ENCODE results near the gene CXCR2.

CXCR2 gene

GRCh38 chr2:218125626-218126080, at the start of gene CXCR2:
TSS of gene CXCR2 (plus strand) at chr2:218126028. CDS start at chr2:218134802, 8,774 bp downstream.
- Histone ChIP-seq H3K36me3 (ENCODE audit: control insufficient read depth in 1 of 2, insufficient read depth in 2 of 2, low read length in 2 of 2) (no peaks in the 10 kb centered on the region), H3K4me3 (ENCODE audit: low read depth in 1 of 2, low read length in 2 of 2) (no peak within 1 kb of the TSS), H3K27me3 (ENCODE audit: control insufficient read depth in 1 of 2, insufficient read depth in 2 of 2, low read length in 2 of 2) (peaks cover 0 to 5% of the 10 kb centered on the region in 2 donors), H3K9me3 (ENCODE audit: control insufficient read depth in 1 of 2, low read length in 2 of 2) (peaks cover 0 to 5% of the 10 kb centered on the region in 2 donors), H3K9ac (ENCODE audit: low read depth in 1 of 2, low read length in 2 of 2) (no peak within 1 kb of the TSS), H3K27ac (ENCODE audit: low read depth, low read length) (no peak within 1 kb of the TSS), H3K4me1 (ENCODE audit: control insufficient read depth in 1 of 2, insufficient read depth in 2 of 2, low read length in 2 of 2) (no peaks in the 10 kb centered on the region)

DNA sequence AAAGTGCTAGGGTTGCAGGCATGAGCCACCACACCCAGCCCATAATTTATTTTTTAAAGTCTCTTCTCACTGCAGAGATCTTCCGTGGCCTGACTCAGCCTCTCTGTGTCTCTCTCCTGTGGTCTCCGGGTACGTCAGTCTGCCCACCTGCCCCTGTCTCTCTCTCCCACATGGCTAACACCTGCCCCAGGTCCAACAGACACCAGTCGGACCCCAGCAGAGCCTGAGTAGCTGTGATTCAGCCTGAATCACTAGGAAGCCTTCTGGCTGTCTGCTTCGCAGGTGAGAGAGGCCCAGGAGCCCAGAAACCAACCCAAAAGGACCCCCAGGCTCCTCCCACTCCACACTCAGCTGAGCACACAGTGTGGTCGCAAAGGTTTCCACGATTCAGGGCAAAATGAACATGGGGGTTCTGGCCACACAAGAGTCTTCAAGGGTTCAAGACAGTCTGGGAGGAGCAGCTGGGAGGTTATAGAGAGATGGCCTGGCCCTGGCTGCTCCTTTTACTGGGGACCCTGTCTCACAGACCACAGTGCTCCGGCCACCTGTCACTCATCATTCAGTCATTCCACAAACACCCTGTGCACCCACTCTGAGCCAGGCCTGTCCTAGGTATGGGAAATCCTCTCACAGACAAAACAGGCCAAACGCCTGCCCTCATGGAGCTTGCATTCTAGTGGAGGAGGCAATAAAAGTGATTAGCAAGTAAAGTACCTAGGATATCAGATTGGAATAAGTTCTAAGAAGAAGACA, 48.2 kb upstream of the CXCR2 start:
- no peaks in the 10 kb centered on the region for H3K36me3 ChIP-seq (ENCODE audit: control insufficient read depth in 1 of 2, insufficient read depth in 2 of 2, low read length in 2 of 2)
- no peaks in the 10 kb centered on the region for H3K27me3 ChIP-seq (ENCODE audit: control insufficient read depth in 1 of 2, insufficient read depth in 2 of 2, low read length in 2 of 2)
- no peaks in the 10 kb centered on the region for H3K9me3 ChIP-seq (ENCODE audit: control insufficient read depth in 1 of 2, low read length in 2 of 2)
- no peak overlapping the region for H3K9ac ChIP-seq (ENCODE audit: low read depth in 1 of 2, low read length in 2 of 2)
- no peaks in the 10 kb centered on the region for H3K4me1 ChIP-seq (ENCODE audit: control insufficient read depth in 1 of 2, insufficient read depth in 2 of 2, low read length in 2 of 2)
- H3K27ac ChIP-seq (ENCODE audit: low read depth, low read length), result no peak overlapping the region
- H3K4me3 ChIP-seq (ENCODE audit: low read depth in 1 of 2, low read length in 2 of 2), result no peak overlapping the region

GRCh38 chr2:218079943-218080913, 45.6 kb upstream of the CXCR2 start:
- no peak overlapping the region for H3K4me3 ChIP-seq (ENCODE audit: low read depth in 1 of 2, low read length in 2 of 2)
- H3K36me3 ChIP-seq (ENCODE audit: control insufficient read depth in 1 of 2, insufficient read depth in 2 of 2, low read length in 2 of 2), result no peaks in the 10 kb centered on the region
- no peaks in the 10 kb centered on the region for H3K4me1 ChIP-seq (ENCODE audit: control insufficient read depth in 1 of 2, insufficient read depth in 2 of 2, low read length in 2 of 2)
- no peak overlapping the region for H3K27ac ChIP-seq (ENCODE audit: low read depth, low read length)
- H3K27me3 ChIP-seq (ENCODE audit: control insufficient read depth in 1 of 2, insufficient read depth in 2 of 2, low read length in 2 of 2), result no peaks in the 10 kb centered on the region
- H3K9me3 ChIP-seq (ENCODE audit: control insufficient read depth in 1 of 2, low read length in 2 of 2), result no peaks in the 10 kb centered on the region
- no peak overlapping the region for H3K9ac ChIP-seq (ENCODE audit: low read depth in 1 of 2, low read length in 2 of 2)

DNA sequence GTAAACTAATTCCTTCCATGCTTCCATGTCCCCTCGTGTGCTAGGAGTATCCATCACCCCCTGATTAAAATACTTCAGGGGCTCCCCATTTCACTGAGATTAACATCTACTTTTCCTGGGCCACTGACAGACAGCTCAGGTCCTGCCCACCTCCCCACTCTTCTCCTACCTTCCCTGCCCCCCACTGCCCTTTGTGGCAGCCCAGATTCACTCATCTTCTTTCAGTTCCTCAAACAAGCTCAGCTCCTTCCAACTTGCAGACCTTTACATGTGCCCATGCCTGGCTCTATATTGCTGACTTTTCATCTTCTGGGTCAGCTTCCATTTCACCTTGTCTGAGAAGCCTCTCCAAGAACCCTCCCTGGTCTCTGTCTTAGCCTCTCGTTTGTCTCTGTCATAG, 44.8 kb upstream of the CXCR2 start:
- H3K4me3 ChIP-seq (ENCODE audit: low read depth in 1 of 2, low read length in 2 of 2), result no peak overlapping the region
- no peaks in the 10 kb centered on the region for H3K27me3 ChIP-seq (ENCODE audit: control insufficient read depth in 1 of 2, insufficient read depth in 2 of 2, low read length in 2 of 2)
- no peaks in the 10 kb centered on the region for H3K9me3 ChIP-seq (ENCODE audit: control insufficient read depth in 1 of 2, low read length in 2 of 2)
- no peaks in the 10 kb centered on the region for H3K36me3 ChIP-seq (ENCODE audit: control insufficient read depth in 1 of 2, insufficient read depth in 2 of 2, low read length in 2 of 2)
- no peaks in the 10 kb centered on the region for H3K4me1 ChIP-seq (ENCODE audit: control insufficient read depth in 1 of 2, insufficient read depth in 2 of 2, low read length in 2 of 2)
- no peak overlapping the region for H3K27ac ChIP-seq (ENCODE audit: low read depth, low read length)
- no peak overlapping the region for H3K9ac ChIP-seq (ENCODE audit: low read depth in 1 of 2, low read length in 2 of 2)

- no peaks in the 10 kb centered on the region for H3K36me3 ChIP-seq (ENCODE audit: control insufficient read depth in 1 of 2, insufficient read depth in 2 of 2, low read length in 2 of 2)
- H3K27ac ChIP-seq (ENCODE audit: low read depth, low read length), result no peak overlapping the region
- no peaks in the 10 kb centered on the region for H3K4me1 ChIP-seq (ENCODE audit: control insufficient read depth in 1 of 2, insufficient read depth in 2 of 2, low read length in 2 of 2)
- H3K9ac ChIP-seq (ENCODE audit: low read depth in 1 of 2, low read length in 2 of 2), result no peak overlapping the region
- no peaks in the 10 kb centered on the region for H3K27me3 ChIP-seq (ENCODE audit: control insufficient read depth in 1 of 2, insufficient read depth in 2 of 2, low read length in 2 of 2)
- no peak overlapping the region for H3K4me3 ChIP-seq (ENCODE audit: low read depth in 1 of 2, low read length in 2 of 2)
- H3K9me3 ChIP-seq (ENCODE audit: control insufficient read depth in 1 of 2, low read length in 2 of 2), result peaks cover 5 to 6% of the 10 kb centered on the region in 2 donors
Observed at GRCh38 chr2:218081695-218082094, 44.1 kb upstream of the CXCR2 start.

DNA sequence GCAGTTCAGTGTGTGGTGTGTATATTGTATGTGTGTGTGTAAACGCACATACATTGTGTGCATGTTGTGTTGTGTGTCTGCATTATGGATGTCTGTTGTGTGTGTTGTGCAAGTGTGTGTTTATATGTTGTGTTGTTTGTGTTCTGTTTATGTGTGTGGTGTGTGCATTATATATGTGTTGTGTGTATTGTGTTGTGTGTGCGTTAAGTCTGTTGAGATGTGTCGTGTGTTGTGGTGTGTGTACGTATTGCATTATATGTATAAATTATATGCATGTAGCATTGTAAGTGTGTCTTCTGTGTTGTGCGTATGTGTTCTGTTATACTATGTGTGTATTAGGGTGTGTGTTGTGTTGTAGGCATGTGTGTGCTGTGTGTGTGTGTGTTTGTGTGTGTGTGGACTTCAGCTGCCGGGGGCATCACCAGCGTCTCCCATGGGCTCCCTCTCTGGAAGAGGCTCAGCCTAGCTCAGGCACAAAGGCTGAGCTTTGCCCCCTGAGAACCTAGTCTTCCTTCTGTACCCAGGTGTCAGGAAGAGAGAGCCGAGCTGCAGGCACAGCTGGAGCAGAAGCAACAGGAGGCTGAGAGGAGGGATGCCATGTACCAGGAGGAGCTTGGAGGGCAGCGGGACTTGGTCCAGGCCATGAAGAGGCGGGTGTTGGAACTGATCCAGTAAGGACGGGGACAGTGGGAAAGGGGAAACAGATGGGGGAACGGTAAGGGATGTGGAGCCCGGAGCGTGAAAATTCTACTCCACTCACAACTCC, 43.1 kb upstream of the CXCR2 start:
- H3K9me3 ChIP-seq (ENCODE audit: control insufficient read depth in 1 of 2, low read length in 2 of 2), result peaks cover 5 to 7% of the 10 kb centered on the region in 2 donors
- no peaks in the 10 kb centered on the region for H3K4me1 ChIP-seq (ENCODE audit: control insufficient read depth in 1 of 2, insufficient read depth in 2 of 2, low read length in 2 of 2)
- no peak overlapping the region for H3K4me3 ChIP-seq (ENCODE audit: low read depth in 1 of 2, low read length in 2 of 2)
- no peak overlapping the region for H3K9ac ChIP-seq (ENCODE audit: low read depth in 1 of 2, low read length in 2 of 2)
- H3K27ac ChIP-seq (ENCODE audit: low read depth, low read length), result no peak overlapping the region
- H3K27me3 ChIP-seq (ENCODE audit: control insufficient read depth in 1 of 2, insufficient read depth in 2 of 2, low read length in 2 of 2), result no peaks in the 10 kb centered on the region
- H3K36me3 ChIP-seq (ENCODE audit: control insufficient read depth in 1 of 2, insufficient read depth in 2 of 2, low read length in 2 of 2), result no peaks in the 10 kb centered on the region

- Histone ChIP-seq H3K4me1 (ENCODE audit: control insufficient read depth in 1 of 2, insufficient read depth in 2 of 2, low read length in 2 of 2) (no peaks in the 10 kb centered on the region), H3K9me3 (ENCODE audit: control insufficient read depth in 1 of 2, low read length in 2 of 2) (peaks cover 5 to 7% of the 10 kb centered on the region in 2 donors), H3K27ac (ENCODE audit: low read depth, low read length) (no peak overlapping the region), H3K9ac (ENCODE audit: low read depth in 1 of 2, low read length in 2 of 2) (no peak overlapping the region), H3K4me3 (ENCODE audit: low read depth in 1 of 2, low read length in 2 of 2) (no peak overlapping the region), H3K36me3 (ENCODE audit: control insufficient read depth in 1 of 2, insufficient read depth in 2 of 2, low read length in 2 of 2) (no peaks in the 10 kb centered on the region), H3K27me3 (ENCODE audit: control insufficient read depth in 1 of 2, insufficient read depth in 2 of 2, low read length in 2 of 2) (no peaks in the 10 kb centered on the region)
Observed at GRCh38 chr2:218083352-218083676, 42.5 kb upstream of the CXCR2 start.

- Histone ChIP-seq H3K9me3 (ENCODE audit: control insufficient read depth in 1 of 2, low read length in 2 of 2) (peaks cover 5 to 7% of the 10 kb centered on the region in 2 donors), H3K9ac (ENCODE audit: low read depth in 1 of 2, low read length in 2 of 2) (no peak overlapping the region), H3K27me3 (ENCODE audit: control insufficient read depth in 1 of 2, insufficient read depth in 2 of 2, low read length in 2 of 2) (no peaks in the 10 kb centered on the region), H3K36me3 (ENCODE audit: control insufficient read depth in 1 of 2, insufficient read depth in 2 of 2, low read length in 2 of 2) (no peaks in the 10 kb centered on the region), H3K4me3 (ENCODE audit: low read depth in 1 of 2, low read length in 2 of 2) (no peak overlapping the region), H3K4me1 (ENCODE audit: control insufficient read depth in 1 of 2, insufficient read depth in 2 of 2, low read length in 2 of 2) (no peaks in the 10 kb centered on the region), H3K27ac (ENCODE audit: low read depth, low read length) (no peak overlapping the region)
Observed at GRCh38 chr2:218086478-218086877, 39.4 kb upstream of the CXCR2 start.

DNA sequence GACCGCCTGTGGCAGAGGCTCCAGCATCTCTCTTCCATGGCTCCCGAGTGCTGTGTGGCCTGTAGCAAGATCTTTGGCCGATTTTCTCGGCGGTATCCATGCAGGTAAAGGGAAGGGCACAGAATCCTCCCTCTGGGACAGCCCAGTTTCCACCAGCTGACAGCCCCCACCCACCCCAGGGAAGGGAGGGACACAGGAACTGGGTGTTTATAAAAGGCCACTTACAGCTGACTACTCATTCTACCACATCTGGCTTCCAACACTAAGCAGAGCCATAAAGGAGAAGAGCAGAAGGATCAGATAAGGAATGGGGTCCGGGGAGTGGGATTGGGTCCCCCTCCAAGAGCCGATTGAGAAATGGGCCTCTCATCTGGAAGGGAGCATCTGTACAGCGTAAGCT, 36.6 kb upstream of the CXCR2 start:
- Histone ChIP-seq H3K4me1 (ENCODE audit: control insufficient read depth in 1 of 2, insufficient read depth in 2 of 2, low read length in 2 of 2) (no peaks in the 10 kb centered on the region), H3K27me3 (ENCODE audit: control insufficient read depth in 1 of 2, insufficient read depth in 2 of 2, low read length in 2 of 2) (no peaks in the 10 kb centered on the region), H3K27ac (ENCODE audit: low read depth, low read length) (no peak overlapping the region), H3K4me3 (ENCODE audit: low read depth in 1 of 2, low read length in 2 of 2) (no peak overlapping the region), H3K36me3 (ENCODE audit: control insufficient read depth in 1 of 2, insufficient read depth in 2 of 2, low read length in 2 of 2) (no peaks in the 10 kb centered on the region), H3K9ac (ENCODE audit: low read depth in 1 of 2, low read length in 2 of 2) (no peak overlapping the region), H3K9me3 (ENCODE audit: control insufficient read depth in 1 of 2, low read length in 2 of 2) (peaks cover 5 to 7% of the 10 kb centered on the region in 2 donors)

Measured in duodenal mucosa (tissue), 2 donors.